GM18502 (cell line): Measurements from ENCODE around the gene GPSM1.

Source experiments
- ATAC-seq: cut with Tn5 transposase; IDR thresholded peaks from one replicate; pipeline ENCODE4 v1.9.1; 2021; ENCODE audit warnings: mild to moderate bottlenecking; ENCODE audit not compliant: unreplicated experiment, poor library complexity

GPSM1 gene

GRCh38 chr9:136290508-136291000, 36.8 kb upstream of the GPSM1 start:
- no peak for ATAC-seq

- no peak for ATAC-seq
Measured at GRCh38 chr9:136291306-136292025, 35.9 kb upstream of the GPSM1 start.

- no peak for ATAC-seq
Measured at GRCh38 chr9:136292026-136292538, 35.3 kb upstream of the GPSM1 start.

- ATAC-seq = no peak
Measured at GRCh38 chr9:136292591-136293448, 34.5 kb upstream of the GPSM1 start.

- no peak for ATAC-seq
Measured at GRCh38 chr9:136293476-136294077, 33.8 kb upstream of the GPSM1 start.

- no peak for ATAC-seq
Measured at GRCh38 chr9:136294437-136294836, 32.9 kb upstream of the GPSM1 start.

- no peak for ATAC-seq
Measured at GRCh38 chr9:136295055-136295454, 32.3 kb upstream of the GPSM1 start.

- no peak for ATAC-seq
Measured at GRCh38 chr9:136295542-136296433, 31.6 kb upstream of the GPSM1 start.

- ATAC-seq = no peak
Measured at GRCh38 chr9:136296434-136297015, 30.8 kb upstream of the GPSM1 start.

- no peak for ATAC-seq
Measured at GRCh38 chr9:136297016-136297691, 30.2 kb upstream of the GPSM1 start.

GRCh38 chr9:136297766-136298735, 29.3 kb upstream of the GPSM1 start:
- no peak for ATAC-seq

GRCh38 chr9:136299116-136299515, 28.2 kb upstream of the GPSM1 start:
- ATAC-seq = no peak

GRCh38 chr9:136299541-136299940, 27.8 kb upstream of the GPSM1 start:
- no peak for ATAC-seq

- ATAC-seq = no peak
Measured at GRCh38 chr9:136300016-136300545, 27.3 kb upstream of the GPSM1 start.

- no peak for ATAC-seq
Measured at GRCh38 chr9:136300866-136301265, 26.5 kb upstream of the GPSM1 start.

- no peak for ATAC-seq
Measured at GRCh38 chr9:136302527-136302926, 24.8 kb upstream of the GPSM1 start.

GRCh38 chr9:136303066-136303824, 24.1 kb upstream of the GPSM1 start:
- no peak for ATAC-seq
